Stimulated activated CD4-positive, alpha-beta T cell treated with anti-CD3 and anti-CD28 coated beads, Interleukin-15, amount 100 ng/mL, for 48 hours (primary cell): ENCODE data around the gene ZHX3.

ENCODE experiments used
- DNase-seq, 2 donors: peaks; one replicate each; pipeline ENCODE4 v3.0.0-alpha.2; 2020; ENCODE audit warnings: low read depth in 2 of 2

The ZHX3 gene

DNA sequence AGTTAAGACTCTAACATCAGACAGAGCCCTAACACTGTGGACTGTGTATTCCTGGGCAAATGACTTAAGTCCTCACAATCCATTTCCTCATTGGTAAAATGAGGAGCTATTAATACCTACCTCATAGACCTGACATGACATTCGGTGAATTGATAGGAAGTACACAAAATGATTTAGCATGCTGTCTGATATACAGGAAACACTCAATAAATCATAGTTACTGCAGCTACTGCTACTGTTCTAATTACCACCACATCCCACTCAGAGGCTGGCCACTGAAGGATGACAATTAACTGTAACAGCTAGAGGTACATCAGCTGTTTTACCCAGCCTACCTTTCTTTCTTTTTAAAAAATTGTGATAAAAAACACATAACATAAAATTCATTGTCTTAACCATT is 92.4 kb downstream of the ZHX3 start:
- no peak for DNase-seq

GRCh38 chr20:41224281-41224680 is 93.2 kb downstream of the ZHX3 start:
- no peak for DNase-seq

DNA sequence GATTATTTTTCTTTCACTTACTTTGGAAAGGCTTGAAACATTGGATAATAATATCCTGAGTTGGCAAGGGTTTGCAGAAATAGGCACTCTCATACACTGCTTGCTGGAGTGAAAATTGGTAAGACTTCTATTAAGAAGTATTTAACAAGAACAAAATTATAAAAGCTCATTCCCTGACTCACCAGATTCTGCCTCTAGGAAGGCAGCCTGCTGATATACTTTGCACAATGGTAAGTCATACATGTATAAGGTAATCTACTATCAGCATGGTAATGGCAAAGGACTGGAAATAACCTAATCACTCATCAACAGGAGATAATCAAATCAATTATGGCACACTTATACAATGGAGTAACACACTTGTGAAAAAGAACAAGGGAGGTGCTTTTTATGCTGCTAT is 94.4 kb downstream of the ZHX3 start:
- DNase-seq = no peak

DNA sequence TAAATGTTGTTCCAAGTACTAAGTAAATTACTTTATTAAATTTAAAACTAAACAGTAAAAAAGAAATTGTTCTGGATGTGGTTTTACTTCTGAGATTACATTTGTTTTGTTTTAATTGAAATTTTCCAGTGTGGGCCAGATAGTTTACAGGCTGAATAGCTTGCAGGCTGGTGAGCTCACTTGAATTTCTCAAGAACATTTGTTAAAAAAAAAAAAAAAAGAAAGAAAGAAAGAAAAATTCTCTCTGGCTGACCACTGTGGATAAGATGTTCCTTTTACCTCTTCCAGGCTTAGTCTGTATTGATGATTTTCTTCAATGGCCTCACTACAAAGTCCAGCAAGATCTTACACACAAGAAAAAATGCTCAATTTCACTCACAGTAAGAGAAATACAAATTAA is 94.8 kb downstream of the ZHX3 start:
- no peak for DNase-seq

- no peak for DNase-seq
These were observed 95.2 kb downstream of the ZHX3 start for GRCh38 chr20:41222296-41222695.

DNA sequence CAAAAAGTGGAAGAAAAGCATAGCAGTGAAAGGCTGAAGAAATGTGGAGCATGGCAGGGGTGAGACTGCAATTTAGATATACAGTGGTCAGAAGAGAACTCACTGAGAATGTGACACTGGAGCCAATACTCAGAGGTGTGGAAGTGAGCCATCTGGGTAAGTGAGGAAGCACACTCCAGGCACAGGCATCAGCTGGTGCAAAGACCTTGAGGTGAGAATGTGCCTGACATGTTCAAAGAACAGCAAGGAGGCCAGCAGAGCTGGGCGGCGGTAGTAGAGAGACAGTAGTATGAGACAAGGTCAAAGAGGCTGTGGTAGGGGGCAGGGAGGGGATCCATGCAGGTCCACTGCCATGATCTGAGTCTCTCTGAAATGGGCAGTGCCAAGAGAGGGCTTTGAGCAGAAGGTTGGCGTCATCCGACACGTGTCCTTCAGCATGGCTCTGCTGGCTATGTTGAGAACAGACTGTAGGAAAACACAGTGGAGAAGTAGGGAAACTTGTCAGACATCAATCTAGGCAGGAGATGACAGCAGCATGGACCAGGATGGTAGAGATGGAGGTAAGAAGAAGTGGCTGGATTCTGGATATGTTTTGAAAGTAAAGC is 95.8 kb downstream of the ZHX3 start:
- no peak for DNase-seq

GRCh38 chr20:41219824-41220223 is 97.7 kb downstream of the ZHX3 start:
- DNase-seq = no peak

- DNase-seq = no peak
These were observed 99.1 kb downstream of the ZHX3 start for GRCh38 chr20:41218466-41218865.

GRCh38 chr20:41217422-41217821 is 100.1 kb downstream of the ZHX3 start:
- DNase-seq = no peak

DNA sequence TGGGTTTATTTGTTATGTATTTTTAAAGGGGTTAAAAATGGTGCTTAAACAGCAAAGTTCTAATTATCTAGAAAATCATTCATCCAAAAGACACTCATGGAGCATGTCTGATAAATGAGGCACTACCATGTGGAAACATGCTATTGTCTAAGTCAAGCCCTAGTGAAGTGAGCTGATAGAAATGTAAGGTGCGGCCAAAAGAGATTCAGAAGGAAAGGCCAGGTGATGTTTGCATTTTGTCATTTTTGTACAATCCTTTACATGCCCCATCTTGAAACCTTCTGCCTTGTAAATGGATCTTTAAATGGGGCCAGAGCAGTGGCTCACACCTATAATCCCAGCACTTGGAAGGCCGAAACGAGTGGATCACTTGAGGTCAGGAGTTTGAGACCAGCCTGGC is 102.9 kb downstream of the ZHX3 start:
- DNase-seq = no peak

- DNase-seq = no peak
These were observed 103.3 kb downstream of the ZHX3 start for GRCh38 chr20:41214202-41214601.

GRCh38 chr20:41213150-41213820 is 104.2 kb downstream of the ZHX3 start:
- no peak for DNase-seq

DNA sequence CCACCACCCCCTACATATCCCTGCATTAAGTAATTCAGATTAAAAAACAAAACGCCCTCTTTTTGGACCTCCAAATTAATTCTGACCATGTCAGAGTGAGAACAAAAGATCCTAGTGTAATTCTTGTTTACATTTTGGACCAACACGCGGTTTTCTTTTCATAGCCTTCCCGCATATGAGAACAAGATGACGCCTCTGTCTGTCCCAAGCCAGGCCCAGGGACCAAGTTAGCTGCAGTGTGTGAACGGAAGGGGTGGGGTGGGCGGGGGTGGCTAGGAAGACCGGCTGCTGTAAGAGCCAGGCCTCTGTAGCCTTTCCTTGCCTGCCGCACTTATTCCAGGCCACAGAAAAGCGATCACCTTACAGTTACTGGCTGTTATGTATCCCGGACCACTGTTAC is 112.2 kb downstream of the ZHX3 start:
- no peak for DNase-seq

DNA sequence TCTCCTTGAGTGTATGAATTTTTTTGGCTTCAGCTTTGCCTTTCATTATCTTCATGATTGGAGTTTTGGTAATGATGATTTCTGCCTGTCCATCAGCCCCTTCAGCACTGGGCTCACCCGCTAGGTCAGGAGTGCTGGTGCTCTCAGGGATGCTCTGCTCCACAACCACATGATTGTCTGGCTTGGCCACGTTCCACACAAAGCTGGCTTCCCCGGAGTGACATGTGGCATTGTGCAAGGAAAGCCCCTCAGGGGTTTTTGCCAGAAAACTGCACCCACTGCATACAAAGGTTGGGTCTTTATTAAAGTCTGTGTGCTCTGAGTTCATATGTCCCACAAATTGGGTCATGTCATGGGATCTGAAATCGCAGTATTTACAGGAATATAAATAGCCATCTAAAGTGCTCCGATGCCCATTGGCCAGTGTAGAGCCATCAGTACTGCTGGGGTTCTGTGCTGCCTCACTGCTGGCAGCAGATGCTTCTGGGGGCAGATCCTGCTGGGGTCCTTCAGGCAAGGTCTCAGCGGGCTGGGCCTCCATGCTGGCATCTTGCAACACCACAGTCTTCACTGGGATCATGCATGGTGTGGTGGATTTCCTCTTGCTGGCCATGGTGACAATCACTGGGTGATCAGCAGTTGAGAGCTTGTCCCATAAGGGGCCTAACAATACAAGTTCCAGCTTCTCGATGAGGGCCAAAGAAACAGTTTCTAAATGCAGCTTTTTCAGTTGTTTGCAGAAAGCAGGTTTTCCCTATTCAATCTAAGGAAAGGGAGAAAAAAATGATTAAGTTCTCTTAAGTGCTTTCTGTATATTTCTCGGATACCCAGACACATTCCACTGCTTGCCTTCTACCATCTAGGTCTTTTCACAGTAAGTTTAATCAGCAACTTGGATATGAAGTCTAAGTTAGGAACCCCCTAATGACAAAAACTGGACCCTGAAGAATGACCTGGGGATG is 112.9 kb downstream of the ZHX3 start:
- DNase-seq = no peak

GRCh38 chr20:41203660-41204059 is 113.9 kb downstream of the ZHX3 start:
- DNase-seq = no peak

- no peak for DNase-seq
These were observed 115.1 kb downstream of the ZHX3 start for GRCh38 chr20:41202426-41202825.

DNA sequence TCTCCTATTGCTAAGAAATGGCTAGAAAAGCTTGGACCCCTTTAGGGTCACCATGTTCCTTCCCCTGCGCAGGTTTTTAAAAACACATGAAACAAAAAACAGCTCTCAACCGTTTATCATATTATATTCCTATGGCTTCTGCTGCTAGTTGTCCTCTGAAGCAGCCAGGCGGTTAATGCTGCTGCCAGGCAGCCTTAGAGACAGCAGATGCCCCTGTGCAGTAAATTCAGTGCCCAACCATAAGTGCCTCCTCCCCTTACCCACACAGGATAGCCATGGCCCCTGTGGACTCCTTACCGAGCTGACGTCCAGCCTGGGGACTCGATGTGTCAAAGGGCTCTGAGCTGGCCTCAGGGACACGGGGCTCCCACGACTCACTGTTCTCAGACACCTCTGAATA is 115.8 kb downstream of the ZHX3 start:
- no peak for DNase-seq

GRCh38 chr20:41200446-41201202 is 116.9 kb downstream of the ZHX3 start:
- no peak for DNase-seq

GRCh38 chr20:41198443-41198842 is 119.1 kb downstream of the ZHX3 start:
- DNase-seq = no peak

DNA sequence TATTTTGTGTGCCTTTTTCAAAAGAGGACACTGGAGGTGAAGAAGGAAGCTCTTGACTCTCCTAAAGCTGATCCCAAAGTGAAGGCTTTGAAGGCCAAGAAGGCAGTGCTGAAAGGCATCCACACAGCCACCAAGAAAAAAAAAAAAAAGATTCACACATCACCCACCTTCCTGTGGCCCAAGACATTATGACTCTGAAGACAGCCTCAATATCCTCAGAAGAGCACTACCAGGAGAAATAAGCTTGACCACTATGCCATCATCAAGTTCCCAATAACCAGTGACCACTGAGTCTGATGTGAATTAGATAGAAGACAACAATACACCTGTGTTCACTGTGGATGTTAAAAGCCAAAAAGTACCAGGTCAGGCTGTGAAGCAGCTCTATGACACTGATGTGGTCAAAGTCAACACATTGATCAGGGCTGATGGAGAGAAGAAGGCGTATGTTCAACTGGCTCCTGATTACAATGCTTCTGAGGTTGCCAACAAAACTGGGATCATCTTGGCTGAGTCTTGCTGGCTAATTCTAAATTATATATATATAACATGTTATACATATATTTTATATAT is 120.8 kb downstream of the ZHX3 start:
- DNase-seq = no peak

- DNase-seq = no peak
These were observed 125.0 kb downstream of the ZHX3 start for GRCh38 chr20:41192575-41192974.
